Measurements from ENCODE around the gene CCDC6.
A peak's percentile ranks its signal among the peaks of the same experiment; 100 is the strongest.
"Not testable (repeated sequence)": the region's sequence is repeated elsewhere in the genome, so short reads cannot be mapped to it uniquely, and the experiment has no call there.

The CCDC6 gene

DNA sequence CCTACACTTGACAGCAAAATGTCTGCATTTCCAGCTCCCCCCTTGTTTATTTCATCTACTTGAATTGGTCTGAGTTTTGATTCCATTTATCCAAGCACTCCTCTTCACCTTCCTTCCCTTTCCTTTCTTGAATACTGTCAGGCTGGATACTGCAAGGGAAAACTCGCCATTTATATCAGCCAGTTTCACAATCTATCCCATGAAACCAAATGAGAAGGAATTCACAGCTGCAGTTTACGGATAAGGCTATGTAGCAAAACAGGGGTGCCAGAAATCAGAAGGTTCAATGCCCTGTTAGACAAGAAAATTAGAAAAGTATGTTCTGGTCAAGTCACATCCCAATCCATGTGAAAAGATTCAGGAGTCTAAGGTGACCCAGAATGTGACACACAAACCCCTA is 28.1 kb downstream of the CCDC6 start:
- Mint-ChIP-seq H3K27me3 (ENCODE audit: low read depth, poor library complexity) (no peaks in the 10 kb centered on the region), H3K4me3 (no peak overlapping the region), H3K27ac (no peak overlapping the region), H3K36me3 (ENCODE audit: low read depth) (peaks cover 19% of the 10 kb centered on the region), H3K4me1 (peaks cover 3% of the 10 kb centered on the region), H3K9me3 (no peaks in the 10 kb centered on the region)
- DNase-seq, result no peak
- TF ChIP-seq, protein P1, sequence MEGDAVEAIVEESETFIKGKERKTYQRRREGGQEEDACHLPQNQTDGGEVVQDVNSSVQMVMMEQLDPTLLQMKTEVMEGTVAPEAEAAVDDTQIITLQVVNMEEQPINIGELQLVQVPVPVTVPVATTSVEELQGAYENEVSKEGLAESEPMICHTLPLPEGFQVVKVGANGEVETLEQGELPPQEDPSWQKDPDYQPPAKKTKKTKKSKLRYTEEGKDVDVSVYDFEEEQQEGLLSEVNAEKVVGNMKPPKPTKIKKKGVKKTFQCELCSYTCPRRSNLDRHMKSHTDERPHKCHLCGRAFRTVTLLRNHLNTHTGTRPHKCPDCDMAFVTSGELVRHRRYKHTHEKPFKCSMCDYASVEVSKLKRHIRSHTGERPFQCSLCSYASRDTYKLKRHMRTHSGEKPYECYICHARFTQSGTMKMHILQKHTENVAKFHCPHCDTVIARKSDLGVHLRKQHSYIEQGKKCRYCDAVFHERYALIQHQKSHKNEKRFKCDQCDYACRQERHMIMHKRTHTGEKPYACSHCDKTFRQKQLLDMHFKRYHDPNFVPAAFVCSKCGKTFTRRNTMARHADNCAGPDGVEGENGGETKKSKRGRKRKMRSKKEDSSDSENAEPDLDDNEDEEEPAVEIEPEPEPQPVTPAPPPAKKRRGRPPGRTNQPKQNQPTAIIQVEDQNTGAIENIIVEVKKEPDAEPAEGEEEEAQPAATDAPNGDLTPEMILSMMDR (IDR thresholded peaks at IDR 0.05), result no peak

DNA sequence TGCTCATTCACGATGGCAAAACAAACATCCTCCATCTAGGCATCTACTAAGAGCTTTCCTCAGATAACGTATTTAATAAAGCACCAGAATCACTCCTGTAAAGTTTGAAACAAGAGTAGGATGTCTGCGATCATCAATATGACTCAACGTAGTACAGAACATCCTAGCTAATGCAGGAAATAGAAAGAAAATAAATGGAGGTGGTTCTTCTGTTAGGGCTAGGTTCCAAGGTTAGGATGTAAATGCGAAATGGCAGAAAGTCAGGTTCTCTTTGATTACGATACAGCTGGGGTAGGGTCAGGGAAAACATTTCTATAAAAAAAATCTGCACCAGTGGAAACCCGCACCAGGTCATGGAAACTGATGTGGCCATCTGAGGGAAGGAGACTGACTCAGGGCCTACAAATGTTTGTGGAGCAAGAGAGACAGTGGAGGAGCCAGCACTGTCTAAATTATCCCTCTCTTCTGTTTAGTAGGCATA is 29.1 kb downstream of the CCDC6 start:
- no peak for DNase-seq
- peaks cover 15% of the 10 kb centered on the region for H3K36me3 Mint-ChIP-seq (ENCODE audit: low read depth)
- H3K27ac Mint-ChIP-seq, result peak overlapping the region; percentile 31
- H3K4me1 Mint-ChIP-seq, result no peaks in the 10 kb centered on the region
- H3K27me3 Mint-ChIP-seq (ENCODE audit: low read depth, poor library complexity), result no peaks in the 10 kb centered on the region
- no peaks in the 10 kb centered on the region for H3K9me3 Mint-ChIP-seq
- H3K4me3 Mint-ChIP-seq, result no peak overlapping the region
- TF ChIP-seq, protein P1 (IDR thresholded peaks at IDR 0.05), result no peak

DNA sequence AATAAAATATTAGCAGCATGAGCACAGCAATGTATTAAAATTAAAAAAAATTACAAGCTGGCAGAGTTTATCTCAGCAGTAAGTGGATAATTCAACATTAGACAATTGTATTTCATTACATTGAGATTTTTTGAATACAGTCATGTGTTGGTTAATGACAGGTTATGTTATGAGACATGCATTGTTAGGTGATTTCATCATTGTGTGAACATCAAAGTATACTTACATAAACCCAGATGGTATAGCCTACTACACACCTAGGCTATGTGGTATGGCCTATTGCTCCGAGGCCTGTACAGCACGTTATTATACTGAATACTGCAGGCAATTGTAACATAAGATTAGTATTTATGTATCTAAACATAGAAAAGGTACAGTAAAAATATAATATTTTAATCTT is 29.7 kb downstream of the CCDC6 start:
- H3K27me3 Mint-ChIP-seq (ENCODE audit: low read depth, poor library complexity), result no peaks in the 10 kb centered on the region
- TF ChIP-seq, protein P1 (IDR thresholded peaks at IDR 0.05), result no peak
- no peaks in the 10 kb centered on the region for H3K4me1 Mint-ChIP-seq
- no peaks in the 10 kb centered on the region for H3K9me3 Mint-ChIP-seq
- H3K27ac Mint-ChIP-seq, result no peak overlapping the region
- H3K36me3 Mint-ChIP-seq (ENCODE audit: low read depth), result peaks cover 15% of the 10 kb centered on the region
- no peak overlapping the region for H3K4me3 Mint-ChIP-seq
- no peak for DNase-seq

DNA sequence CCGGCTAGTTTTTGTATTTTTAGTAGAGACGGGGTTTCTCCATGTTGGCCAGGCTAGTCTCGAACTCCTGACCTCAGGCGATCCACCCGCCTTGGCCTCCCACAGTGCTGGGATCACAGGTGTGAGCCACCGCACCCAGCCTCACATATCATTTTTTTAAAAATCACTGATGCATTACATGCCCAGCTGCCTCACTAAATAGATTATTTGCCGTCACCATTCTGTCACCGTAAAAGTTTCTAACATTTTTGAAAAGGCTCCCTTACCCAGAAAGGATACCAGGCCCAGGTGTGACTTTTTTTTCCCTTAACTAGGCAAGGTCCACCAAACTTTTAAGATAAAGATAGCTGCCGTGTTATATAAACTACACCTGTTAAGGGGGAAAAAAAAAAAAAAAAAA is 30.1 kb downstream of the CCDC6 start:
- H3K4me3 Mint-ChIP-seq; DNase-seq; H3K9me3 Mint-ChIP-seq; H3K4me1 Mint-ChIP-seq; H3K27me3 Mint-ChIP-seq (ENCODE audit: low read depth, poor library complexity); H3K27ac Mint-ChIP-seq: not testable (repeated sequence)
- peaks cover 11% of the 10 kb centered on the region for H3K36me3 Mint-ChIP-seq (ENCODE audit: low read depth)

DNA sequence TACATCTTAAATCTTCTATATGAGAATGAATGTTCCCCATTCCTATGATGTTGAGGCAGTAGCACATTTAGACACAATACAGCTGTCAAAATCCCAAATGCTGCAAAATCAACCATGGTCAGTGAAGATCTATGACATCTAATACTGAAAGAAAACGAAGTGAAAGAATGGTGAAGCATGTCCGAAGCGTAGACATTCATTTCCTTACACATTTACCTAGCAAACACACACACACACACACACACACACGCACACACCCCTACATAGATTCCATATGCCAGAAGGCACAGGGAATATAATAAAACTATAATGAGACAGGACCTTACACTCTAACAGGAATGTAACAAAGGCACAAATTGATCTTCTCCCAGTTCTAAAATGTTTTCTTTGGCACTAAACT is 32.5 kb downstream of the CCDC6 start:
- H3K27me3 Mint-ChIP-seq (ENCODE audit: low read depth, poor library complexity), result no peaks in the 10 kb centered on the region
- TF ChIP-seq, protein P1 (IDR thresholded peaks at IDR 0.05), result no peak
- no peaks in the 10 kb centered on the region for H3K36me3 Mint-ChIP-seq (ENCODE audit: low read depth)
- peaks cover 16% of the 10 kb centered on the region for H3K4me1 Mint-ChIP-seq
- no peak for DNase-seq
- no peaks in the 10 kb centered on the region for H3K9me3 Mint-ChIP-seq
- no peak overlapping the region for H3K4me3 Mint-ChIP-seq
- H3K27ac Mint-ChIP-seq, result no peak overlapping the region

DNA sequence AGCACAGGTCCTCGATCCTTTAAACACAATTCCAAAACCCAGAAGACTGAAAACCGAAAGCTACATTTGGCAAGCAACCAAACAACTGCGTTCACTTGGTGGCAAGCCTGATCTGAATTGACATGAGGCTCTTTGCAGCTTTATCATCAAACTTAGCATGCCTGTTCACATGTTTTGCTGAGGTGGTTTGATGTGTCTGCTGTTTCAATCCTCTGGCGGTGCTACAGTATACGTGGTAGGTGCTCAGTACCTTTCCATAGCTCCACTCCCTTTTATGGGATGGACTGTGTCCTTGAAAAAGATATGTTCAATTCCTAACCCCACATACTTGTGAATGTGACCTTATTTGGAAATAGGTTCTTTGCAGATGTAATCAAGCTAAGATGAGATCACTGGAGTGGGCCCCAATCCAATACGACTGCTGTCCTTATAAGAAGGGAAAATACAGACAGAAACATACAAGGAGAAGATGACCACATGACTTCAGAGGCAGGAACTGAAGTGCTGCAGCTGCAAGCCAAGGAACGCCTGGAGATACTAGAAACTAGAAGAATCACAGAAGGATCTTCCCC is 33.4 kb downstream of the CCDC6 start:
- H3K4me3 Mint-ChIP-seq, result no peak overlapping the region

More for the DNA sequence above, 33.4 kb downstream of the CCDC6 start:
- TF ChIP-seq, protein P1 (IDR thresholded peaks at IDR 0.05), result no peak
- H3K9me3 Mint-ChIP-seq, result no peaks in the 10 kb centered on the region
- DNase-seq, result no peak
- H3K27me3 Mint-ChIP-seq (ENCODE audit: low read depth, poor library complexity), result no peaks in the 10 kb centered on the region
- no peaks in the 10 kb centered on the region for H3K36me3 Mint-ChIP-seq (ENCODE audit: low read depth)
- H3K4me1 Mint-ChIP-seq, result peaks cover 25% of the 10 kb centered on the region
- H3K27ac Mint-ChIP-seq, result peak overlapping the region; percentile 28

All from nephron progenitor cell (in vitro differentiated cells).